Islet precursor cell (in vitro differentiated cells): ENCODE results near the gene DISC1.
A peak's percentile ranks its signal among the peaks of the same experiment; 100 is the strongest.
"Not testable (repeated sequence)": the region's sequence is repeated elsewhere in the genome, so short reads cannot be mapped to it uniquely, and the experiment has no call there.

Experiments used
- DNase-seq: peaks from one replicate; pipeline ENCODE4 v3.0.0-alpha.2; 2018

The DISC1 gene

GRCh38 chr1:231779081-231779480 is 152.5 kb downstream of the DISC1 start:
- no peak for DNase-seq

- DNase-seq = no peak
These were observed 155.3 kb downstream of the DISC1 start for GRCh38 chr1:231781892-231782291.

GRCh38 chr1:231785073-231785472 is 158.5 kb downstream of the DISC1 start:
- not testable (repeated sequence) for DNase-seq

- no peak for DNase-seq
These were observed 159.5 kb downstream of the DISC1 start for GRCh38 chr1:231786126-231786525.

- DNase-seq = peak; percentile 63
These were observed 166.0 kb downstream of the DISC1 start for GRCh38 chr1:231792634-231793033.

GRCh38 chr1:231793893-231794292 is 167.3 kb downstream of the DISC1 start:
- no peak for DNase-seq

GRCh38 chr1:231796141-231796540 is 169.6 kb downstream of the DISC1 start:
- DNase-seq = no peak

GRCh38 chr1:231799363-231799986 is 172.9 kb downstream of the DISC1 start:
- peak; percentile 57 for DNase-seq

- DNase-seq = no peak
These were observed 173.5 kb downstream of the DISC1 start for GRCh38 chr1:231800108-231800507.

GRCh38 chr1:231801042-231801585 is 174.5 kb downstream of the DISC1 start:
- DNase-seq = no peak

GRCh38 chr1:231803353-231803752 is 176.8 kb downstream of the DISC1 start:
- no peak for DNase-seq

GRCh38 chr1:231806623-231807495 is 180.3 kb downstream of the DISC1 start:
- peak; percentile 89 for DNase-seq

- DNase-seq = no peak
These were observed 181.0 kb downstream of the DISC1 start for GRCh38 chr1:231807541-231807940.

- DNase-seq = no peak
These were observed 181.5 kb downstream of the DISC1 start for GRCh38 chr1:231808116-231808515.

- peak; percentile 64 for DNase-seq
These were observed 182.4 kb downstream of the DISC1 start for GRCh38 chr1:231808990-231809389.

- no peak for DNase-seq
These were observed 183.8 kb downstream of the DISC1 start for GRCh38 chr1:231810415-231810814.

- DNase-seq = no peak
These were observed 187.4 kb downstream of the DISC1 start for GRCh38 chr1:231814021-231814420.

GRCh38 chr1:231814521-231814920 is 187.9 kb downstream of the DISC1 start:
- DNase-seq = no peak

- no peak for DNase-seq
These were observed 191.2 kb downstream of the DISC1 start for GRCh38 chr1:231817801-231818200.

- DNase-seq = no peak
These were observed 191.7 kb downstream of the DISC1 start for GRCh38 chr1:231818337-231818736.

- no peak for DNase-seq
These were observed 194.7 kb downstream of the DISC1 start for GRCh38 chr1:231821281-231821680.

GRCh38 chr1:231822041-231822440 is 195.5 kb downstream of the DISC1 start:
- DNase-seq = no peak

GRCh38 chr1:231826566-231826965 is 200.0 kb downstream of the DISC1 start:
- no peak for DNase-seq
